ENCODE results near the gene CHP2.
A peak's percentile ranks its signal among the peaks of the same experiment; 100 is the strongest.

GRCh38 chr16:23801378-23801777 is 46.6 kb downstream of the CHP2 start:
- TF ChIP-seq CTCF (IDR thresholded peaks at IDR 0.05; ENCODE audit: poor library complexity) (peak; percentile 51), EZH2 (IDR thresholded peaks at IDR 0.05; ENCODE audit: borderline replicate concordance) (no peak)

Data from hepatocyte (in vitro differentiated cells).